Loucy (cell line): ENCODE results near the gene AK4.

ENCODE experiments used
- EZH2phosphoT487 ChIP-seq: fragments of 200-600 bp; IDR thresholded peaks from 2 replicates; pipeline ENCODE4 v1.6.1; 2018; ENCODE audit warnings: antibody characterized with exemption, mild to moderate bottlenecking, moderate library complexity, borderline replicate concordance
- TF ChIP-seq, protein P1 (sequence below): fragments of 200-600 bp; sonication (generic); conservative IDR thresholded peaks from 2 replicates; pipeline ENCODE4 v1.5.1; 2014; ENCODE audit warnings: mild to moderate bottlenecking, antibody characterized with exemption, low read length

- TF ChIP-seq, protein P1, sequence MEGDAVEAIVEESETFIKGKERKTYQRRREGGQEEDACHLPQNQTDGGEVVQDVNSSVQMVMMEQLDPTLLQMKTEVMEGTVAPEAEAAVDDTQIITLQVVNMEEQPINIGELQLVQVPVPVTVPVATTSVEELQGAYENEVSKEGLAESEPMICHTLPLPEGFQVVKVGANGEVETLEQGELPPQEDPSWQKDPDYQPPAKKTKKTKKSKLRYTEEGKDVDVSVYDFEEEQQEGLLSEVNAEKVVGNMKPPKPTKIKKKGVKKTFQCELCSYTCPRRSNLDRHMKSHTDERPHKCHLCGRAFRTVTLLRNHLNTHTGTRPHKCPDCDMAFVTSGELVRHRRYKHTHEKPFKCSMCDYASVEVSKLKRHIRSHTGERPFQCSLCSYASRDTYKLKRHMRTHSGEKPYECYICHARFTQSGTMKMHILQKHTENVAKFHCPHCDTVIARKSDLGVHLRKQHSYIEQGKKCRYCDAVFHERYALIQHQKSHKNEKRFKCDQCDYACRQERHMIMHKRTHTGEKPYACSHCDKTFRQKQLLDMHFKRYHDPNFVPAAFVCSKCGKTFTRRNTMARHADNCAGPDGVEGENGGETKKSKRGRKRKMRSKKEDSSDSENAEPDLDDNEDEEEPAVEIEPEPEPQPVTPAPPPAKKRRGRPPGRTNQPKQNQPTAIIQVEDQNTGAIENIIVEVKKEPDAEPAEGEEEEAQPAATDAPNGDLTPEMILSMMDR: no peak
- no peak for TF ChIP-seq EZH2phosphoT487
Observed at GRCh38 chr1:65216989-65217388, 69.0 kb downstream of the AK4 start.
